Measurements from ENCODE around the gene PARM1. TPM values are rescaled to one million over a fixed set of nuclear protein-coding genes. Genes with fewer than 3 reads are reported as not detected.

Gene PARM1
- total RNA-seq, 8 experiments from 2014 or later, result 0.21 to 29.5 (median 2.2) TPM

GRCh38 chr4:74999714-75000309, 66.9 kb downstream of the PARM1 start:
- ATAC-seq (replicated peaks in 6 of 8), result peak in 5 of 8 experiments; percentile 6 to 40 (median 36)
- 17 to 100% (median 82%) methylated on average over 1 to 6 of the region's 6 CpGs; no CpG with 5 or more reads in 1 of the 10 experiments for WGBS, 10 experiments
- H3K27ac ChIP-seq, result no peak overlapping the region
- H3K4me3 ChIP-seq, result no peak overlapping the region
- in situ Hi-C loops (cut with MboI; ENCODE audit: low pct_unique_long_range_greater_than_20kb in 2 of 9, low sequenced_read_pairs in 9 of 9, unreplicated experiment in 9 of 9), result no loop called here
- peaks cover 10 to 27% of the 10 kb centered on the region in 2 donors for H3K4me1 ChIP-seq (replicated peaks in 1 of 2)

DNA sequence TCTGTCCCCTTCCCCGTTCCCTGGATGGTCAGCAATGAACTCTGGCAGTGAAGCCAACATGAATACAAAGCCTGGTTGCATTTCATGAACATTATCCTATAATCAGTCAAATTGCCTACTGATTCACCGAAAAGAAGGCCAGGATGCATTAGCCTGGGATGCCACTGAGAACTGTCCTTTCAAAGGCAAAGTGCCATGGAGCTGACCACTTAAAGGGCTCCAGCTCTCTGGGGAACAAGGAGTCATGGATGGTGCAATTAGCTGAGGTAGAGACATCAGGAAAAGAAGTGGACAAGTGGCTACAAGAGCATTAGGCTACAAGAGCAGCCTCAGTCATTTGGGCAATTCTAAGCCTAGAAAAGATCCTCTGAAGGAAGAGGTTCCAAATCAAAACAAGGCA, 69.0 kb downstream of the PARM1 start:
- in situ Hi-C loops (cut with MboI; ENCODE audit: low pct_unique_long_range_greater_than_20kb in 2 of 9, low sequenced_read_pairs in 9 of 9, unreplicated experiment in 9 of 9), result no loop called here
- H3K4me3 ChIP-seq, result no peak overlapping the region
- peaks cover 10 to 27% of the 10 kb centered on the region in 2 donors for H3K4me1 ChIP-seq (replicated peaks in 1 of 2)
- 0 to 75% (median 64%) methylated on average over 1 to 2 of the region's 2 CpGs; no CpG with 5 or more reads in 6 of the 10 experiments for WGBS, 10 experiments
- no peak for ATAC-seq (replicated peaks in 6 of 8)
- H3K27ac ChIP-seq, result no peak overlapping the region

DNA sequence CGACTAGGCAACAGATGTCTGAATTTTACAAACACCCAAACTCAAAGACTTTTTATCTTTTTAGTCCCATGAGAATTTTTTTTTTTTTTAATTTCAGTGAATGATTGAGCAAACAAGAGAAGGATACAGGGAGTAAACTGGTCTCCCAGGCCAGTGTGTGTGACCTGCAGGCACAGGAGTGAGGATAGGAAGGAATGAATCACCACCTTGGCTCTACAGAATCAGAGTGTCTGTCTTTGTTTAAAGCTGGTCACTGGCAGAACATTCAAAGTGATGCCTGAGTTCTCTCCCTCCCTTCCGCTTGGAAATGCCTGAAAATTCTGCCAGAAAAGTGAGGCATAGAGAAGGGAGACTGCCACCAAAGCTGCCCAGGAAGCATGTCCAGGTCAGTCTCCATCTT, 69.5 kb downstream of the PARM1 start:
- Histone ChIP-seq H3K4me3 (no peak overlapping the region), H3K4me1 (replicated peaks in 1 of 2) (peaks cover 10 to 26% of the 10 kb centered on the region in 2 donors), H3K27ac (no peak overlapping the region)
- WGBS, 10 experiments, result 0 to 100% (median 88%) methylated on average over 1 to 2 of the region's 2 CpGs
- in situ Hi-C loops (cut with MboI; ENCODE audit: low pct_unique_long_range_greater_than_20kb in 2 of 9, low sequenced_read_pairs in 9 of 9, unreplicated experiment in 9 of 9), result no loop called here
- ATAC-seq (replicated peaks in 6 of 8), result no peak

GRCh38 chr4:75003979-75004378, 71.1 kb downstream of the PARM1 start:
- Histone ChIP-seq H3K4me3 (no peak overlapping the region), H3K27ac (no peak overlapping the region), H3K4me1 (replicated peaks in 1 of 2) (peaks cover 7 to 11% of the 10 kb centered on the region in 2 donors)
- in situ Hi-C loops (cut with MboI; ENCODE audit: low pct_unique_long_range_greater_than_20kb in 2 of 9, low sequenced_read_pairs in 9 of 9, unreplicated experiment in 9 of 9), result no loop called here
- peak in 2 of 8 experiments; percentile 53 to 62 for ATAC-seq (replicated peaks in 6 of 8)

DNA sequence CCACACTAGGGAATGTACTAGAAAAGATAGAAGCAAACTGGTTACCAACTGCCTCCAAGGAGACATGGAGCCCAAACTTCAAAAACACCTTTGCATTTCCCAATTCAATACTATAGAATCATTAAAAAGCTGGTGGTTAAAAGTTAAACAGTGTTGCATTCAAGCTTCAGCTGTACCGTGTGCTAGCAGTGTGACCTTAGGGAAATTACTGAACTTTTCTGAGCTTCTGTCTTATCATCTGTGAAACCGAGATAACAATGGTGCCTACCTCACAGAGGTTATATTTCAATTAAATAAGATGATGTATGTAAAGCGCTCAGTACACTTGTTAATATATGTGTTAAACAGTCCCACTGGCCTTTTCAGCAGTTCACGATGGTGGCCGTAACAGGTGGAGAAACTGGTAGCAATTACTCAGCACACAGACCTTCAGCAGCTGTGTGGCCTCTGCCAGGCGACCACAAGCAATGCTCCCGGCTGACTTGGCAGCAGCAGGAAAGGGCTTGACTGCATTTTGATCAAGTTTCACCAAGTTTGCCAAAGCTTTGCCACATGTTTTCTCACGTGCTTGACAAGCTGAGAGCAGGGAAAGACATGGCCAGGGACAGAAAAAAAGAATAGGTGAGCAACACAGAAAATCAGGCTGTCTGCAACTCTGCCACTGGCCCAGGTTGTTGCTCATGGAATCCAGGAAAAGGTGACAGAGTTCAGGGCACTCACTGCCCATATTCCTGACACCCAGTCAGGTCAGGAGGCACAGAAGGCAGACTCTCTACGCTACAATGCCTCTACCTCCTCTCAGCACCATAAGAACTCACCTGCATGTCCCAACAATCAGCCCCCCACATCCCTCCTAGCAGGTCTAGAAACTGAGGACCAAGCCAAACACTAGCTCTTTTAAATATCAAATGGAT, 72.1 kb downstream of the PARM1 start:
- in situ Hi-C loops (cut with MboI; ENCODE audit: low pct_unique_long_range_greater_than_20kb in 2 of 9, low sequenced_read_pairs in 9 of 9, unreplicated experiment in 9 of 9), result no loop called here
- H3K27ac ChIP-seq, result no peak overlapping the region
- H3K4me1 ChIP-seq (replicated peaks in 1 of 2), result peaks cover under 1 to 3% of the 10 kb centered on the region in 2 donors
- peak in 2 of 8 experiments; percentile 31 to 45 for ATAC-seq (replicated peaks in 6 of 8)
- no peak overlapping the region for H3K4me3 ChIP-seq
- WGBS, 10 experiments, result 0 to 90% (median 75%) methylated on average over 2 to 8 of the region's 9 CpGs

GRCh38 chr4:75005727-75006126, 72.8 kb downstream of the PARM1 start:
- WGBS, 10 experiments, result 0 to 100% (median 33%) methylated on average over 1 of the region's 1 CpG; no CpG with 5 or more reads in 5 of the 10 experiments
- Histone ChIP-seq H3K4me3 (no peak overlapping the region), H3K27ac (no peak overlapping the region), H3K4me1 (replicated peaks in 1 of 2) (no peaks in the 10 kb centered on the region)
- in situ Hi-C loops (cut with MboI; ENCODE audit: low pct_unique_long_range_greater_than_20kb in 2 of 9, low sequenced_read_pairs in 9 of 9, unreplicated experiment in 9 of 9), result no loop called here
- ATAC-seq (replicated peaks in 6 of 8), result no peak

- H3K27ac ChIP-seq, result no peak overlapping the region
- H3K4me1 ChIP-seq (replicated peaks in 1 of 2), result no peaks in the 10 kb centered on the region
- WGBS, 10 experiments, result 0 to 100% (median 47%) methylated on average over 1 to 3 of the region's 3 CpGs; no CpG with 5 or more reads in 1 of the 10 experiments
- no peak for ATAC-seq (replicated peaks in 6 of 8)
- in situ Hi-C loops (cut with MboI; ENCODE audit: low pct_unique_long_range_greater_than_20kb in 2 of 9, low sequenced_read_pairs in 9 of 9, unreplicated experiment in 9 of 9), result no loop called here
- H3K4me3 ChIP-seq, result no peak overlapping the region
Observed at GRCh38 chr4:75007891-75008290, 75.0 kb downstream of the PARM1 start.

- ATAC-seq (replicated peaks in 6 of 8), result no peak
- Histone ChIP-seq H3K27ac (no peak overlapping the region), H3K4me3 (no peak overlapping the region), H3K4me1 (replicated peaks in 1 of 2) (no peaks in the 10 kb centered on the region)
- in situ Hi-C loops (cut with MboI; ENCODE audit: low pct_unique_long_range_greater_than_20kb in 2 of 9, low sequenced_read_pairs in 9 of 9, unreplicated experiment in 9 of 9), result no loop called here
- WGBS, 10 experiments, result 0 to 100% (median 0%) methylated on average over 1 of the region's 1 CpG; no CpG with 5 or more reads in 3 of the 10 experiments
Observed at GRCh38 chr4:75009138-75009537, 76.2 kb downstream of the PARM1 start.

DNA sequence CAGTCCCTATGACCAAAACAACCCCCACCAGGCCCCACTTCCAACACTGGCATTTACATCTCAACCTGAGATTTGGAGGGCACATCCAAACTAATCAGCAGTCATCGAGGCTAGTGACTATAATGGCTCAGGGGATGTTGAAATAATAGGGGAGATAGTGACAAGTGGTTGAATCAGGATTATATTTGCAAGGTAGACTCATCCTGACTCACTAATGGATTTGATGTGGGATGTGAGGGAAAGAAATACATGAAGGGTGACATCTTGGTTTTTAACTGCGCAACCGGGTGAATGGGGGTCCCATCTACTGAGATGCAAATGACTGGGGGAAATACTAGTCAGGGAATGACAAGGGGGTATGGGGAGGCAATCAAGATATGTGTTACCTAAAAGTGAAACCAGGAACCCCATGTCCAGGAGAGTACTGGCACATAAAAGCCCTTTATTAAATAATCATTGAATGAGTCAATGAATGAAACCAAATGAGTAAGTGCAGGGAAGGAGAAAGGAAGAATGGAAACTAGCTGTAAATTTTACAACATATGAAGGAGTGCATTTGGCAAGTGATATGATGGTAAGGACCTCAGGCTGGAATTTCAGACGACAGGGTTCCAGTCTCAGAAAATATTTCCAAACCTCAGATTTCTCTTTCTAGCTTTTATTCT, 78.3 kb downstream of the PARM1 start:
- no peak for ATAC-seq (replicated peaks in 6 of 8)
- no peaks in the 10 kb centered on the region for H3K4me1 ChIP-seq (replicated peaks in 1 of 2)
- in situ Hi-C loops (cut with MboI; ENCODE audit: low pct_unique_long_range_greater_than_20kb in 2 of 9, low sequenced_read_pairs in 9 of 9, unreplicated experiment in 9 of 9), result no loop called here
- no peak overlapping the region for H3K4me3 ChIP-seq
- 29 to 100% (median 80%) methylated on average over 1 to 4 of the region's 4 CpGs; no CpG with 5 or more reads in 1 of the 10 experiments for WGBS, 10 experiments
- H3K27ac ChIP-seq, result no peak overlapping the region

DNA sequence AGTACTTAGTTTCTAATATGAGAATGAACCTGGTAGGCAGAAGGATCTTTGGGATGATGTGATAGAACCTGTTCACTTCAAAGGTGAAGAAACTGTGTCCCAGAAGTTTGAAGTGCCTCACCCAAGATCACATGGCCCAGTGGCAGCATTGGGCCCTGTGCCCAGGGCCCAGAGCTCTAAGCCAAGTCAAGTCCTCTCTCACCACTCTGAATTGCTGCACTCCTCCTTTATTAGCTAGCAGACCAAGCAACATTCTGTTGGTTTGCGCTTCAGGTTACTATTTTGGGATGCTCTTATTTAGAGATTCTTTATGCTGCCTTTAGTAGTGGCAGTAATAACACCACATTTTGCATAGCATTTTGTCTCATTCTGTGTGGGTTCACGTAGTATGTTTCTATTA, 82.7 kb downstream of the PARM1 start:
- in situ Hi-C loops (cut with MboI; ENCODE audit: low pct_unique_long_range_greater_than_20kb in 2 of 9, low sequenced_read_pairs in 9 of 9, unreplicated experiment in 9 of 9), result no loop called here
- ATAC-seq (replicated peaks in 6 of 8), result no peak

GRCh38 chr4:75016472-75016871, 83.6 kb downstream of the PARM1 start:
- WGBS, 10 experiments, result 0 to 100% (median 73%) methylated on average over 1 to 6 of the region's 6 CpGs; no CpG with 5 or more reads in 1 of the 10 experiments
- H3K27ac ChIP-seq, result no peak overlapping the region
- in situ Hi-C loops (cut with MboI; ENCODE audit: low pct_unique_long_range_greater_than_20kb in 2 of 9, low sequenced_read_pairs in 9 of 9, unreplicated experiment in 9 of 9), result no loop called here
- no peak overlapping the region for H3K4me3 ChIP-seq
- H3K4me1 ChIP-seq (replicated peaks in 1 of 2), result peaks cover 0 to 3% of the 10 kb centered on the region in 2 donors
- ATAC-seq (replicated peaks in 6 of 8), result peak in 2 of 8 experiments; percentile 39 to 47

More for the DNA sequence above, 82.7 kb downstream of the PARM1 start:
- no peak overlapping the region for H3K27ac ChIP-seq
- peaks cover 0 to 3% of the 10 kb centered on the region in 2 donors for H3K4me1 ChIP-seq (replicated peaks in 1 of 2)
- H3K4me3 ChIP-seq, result no peak overlapping the region
- WGBS, 10 experiments, result 10 to 100% (median 37%) methylated on average over 1 to 2 of the region's 2 CpGs; no CpG with 5 or more reads in 3 of the 10 experiments

DNA sequence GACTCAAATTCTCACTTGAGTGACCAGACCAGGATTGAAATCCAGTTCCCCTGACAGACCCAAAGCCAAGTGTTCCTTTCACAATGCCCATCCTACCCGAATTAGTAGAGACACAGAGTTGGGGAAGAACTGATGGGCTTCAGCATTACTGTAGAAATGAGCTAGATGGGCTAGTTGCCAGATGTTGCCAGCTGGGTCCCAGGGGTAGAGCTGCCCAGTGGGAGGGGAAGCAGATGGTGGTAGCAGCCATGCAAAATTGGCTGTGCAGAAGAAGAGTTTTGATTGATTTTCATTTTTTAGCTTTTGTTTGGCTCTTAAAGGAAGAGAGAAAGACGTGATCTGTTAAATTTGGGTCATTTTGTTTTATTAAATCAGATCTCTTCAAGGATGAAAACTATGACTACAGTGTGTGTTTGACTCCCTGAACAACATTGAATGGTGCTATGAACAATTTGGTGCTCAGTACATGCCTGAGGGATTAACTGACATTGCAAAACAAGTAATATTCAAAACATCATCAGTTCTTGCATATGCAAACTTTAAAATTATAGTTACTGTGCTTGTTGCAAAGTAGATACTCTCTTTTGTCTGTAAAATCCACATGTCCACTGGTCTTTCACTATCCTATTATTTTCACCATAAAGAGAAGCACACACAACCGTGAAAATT, 86.0 kb downstream of the PARM1 start:
- Histone ChIP-seq H3K4me1 (replicated peaks in 1 of 2) (peaks cover 0 to 3% of the 10 kb centered on the region in 2 donors), H3K4me3 (no peak overlapping the region), H3K27ac (no peak overlapping the region)
- in situ Hi-C loops (cut with MboI; ENCODE audit: low pct_unique_long_range_greater_than_20kb in 2 of 9, low sequenced_read_pairs in 9 of 9, unreplicated experiment in 9 of 9), result no loop called here
- 0 to 93% (median 68%) methylated on average over 1 to 3 of the region's 3 CpGs; no CpG with 5 or more reads in 1 of the 10 experiments for WGBS, 10 experiments
- peak in 3 of 8 experiments; percentile 58 to 83 (median 61) for ATAC-seq (replicated peaks in 6 of 8)
